Common myeloid progenitor, CD34-positive (primary cell): ENCODE measurements around the gene IL1RL2.

Experiments used
- CTCF ChIA-PET: fragments of 350-600 bp; sonication (Branson Sonifier 250); formaldehyde crosslinking; loops from one replicate; lab custom pipeline; 2021; ENCODE audit warnings: antibody characterized with exemption; lab: Charles Lee
- POLR2A ChIA-PET: fragments of 350-600 bp; sonication (Branson Sonifier 250); formaldehyde crosslinking; loops from one replicate; lab custom pipeline; 2021; ENCODE audit warnings: antibody characterized with exemption; lab: Charles Lee
- DNase-seq, 3 donors: peaks; one replicate each; pipeline versions ENCODE4 v3.0.0 to v3.0.0-alpha.2; 2013
- H3K27ac ChIP-seq, 2 experiments: 1 replicate in 1 of 2; 2 replicates in 1 of 2; pipeline ENCODE4 v1.7.0; 2013; ENCODE audit warnings: inconsistent platforms in 2 of 2, low read length in 2 of 2, mild to moderate bottlenecking in 2 of 2, low read depth in 1 of 2, moderate library complexity in 1 of 2; ENCODE audit not compliant: severe bottlenecking in 2 of 2, insufficient read depth in 1 of 2, poor library complexity in 1 of 2
- H3K27me3 ChIP-seq, 5 experiments: replicated peaks in 2 of 5; 1 replicate in 3 of 5; 2 replicates in 2 of 5; pipeline versions ENCODE4 v1.6.1 to v1.7.0; 2013; ENCODE audit warnings: low read length in 4 of 5, mild to moderate bottlenecking in 2 of 5, moderate library complexity in 2 of 5, inconsistent platforms in 1 of 5; ENCODE audit not compliant: insufficient read depth in 5 of 5, control insufficient read depth in 4 of 5
- H3K36me3 ChIP-seq, 4 experiments: 1 replicate in 2 of 4; 2 replicates in 2 of 4; pipeline versions ENCODE4 v1.6.1 to v1.7.0; 2013; ENCODE audit warnings: low read length in 3 of 4, control low read depth in 1 of 4, mild to moderate bottlenecking in 1 of 4; ENCODE audit not compliant: control insufficient read depth in 4 of 4, insufficient read depth in 4 of 4
- H3K4me1 ChIP-seq, 4 experiments: 1 replicate in 3 of 4; 2 replicates in 1 of 4; pipeline versions ENCODE4 v1.6.1 to v1.7.1; 2013; ENCODE audit warnings: low read length in 3 of 4, mild to moderate bottlenecking in 3 of 4, control low read depth in 1 of 4, inconsistent platforms in 1 of 4, moderate library complexity in 1 of 4; ENCODE audit not compliant: control insufficient read depth in 4 of 4, insufficient read depth in 4 of 4; ENCODE audit errors: control extremely low read depth in 1 of 4
- H3K4me3 ChIP-seq, 7 experiments: 1 replicate in 4 of 7; 2 replicates in 3 of 7; pipeline versions ENCODE4 v1.5.1 to v1.7.0; 2013; ENCODE audit warnings: mild to moderate bottlenecking in 7 of 7, low read length in 6 of 7, moderate library complexity in 6 of 7, inconsistent platforms in 2 of 7, low read depth in 2 of 7, control low read depth in 1 of 7; ENCODE audit not compliant: insufficient read depth in 4 of 7, control insufficient read depth in 1 of 7; ENCODE audit errors: extremely low read depth in 1 of 7
- H3K9me3 ChIP-seq, 5 experiments: 1 replicate in 4 of 5; 2 replicates in 1 of 5; pipeline versions ENCODE4 v1.6.1 to v1.7.1; 2013; ENCODE audit warnings: low read length in 4 of 5, mild to moderate bottlenecking in 2 of 5, inconsistent platforms in 1 of 5, low read depth in 1 of 5, moderate library complexity in 1 of 5; ENCODE audit not compliant: control insufficient read depth in 4 of 5, insufficient read depth in 2 of 5; ENCODE audit errors: control extremely low read depth in 1 of 5
- WGBS: methylation state at CpG from one replicate; pipeline ENCODE4 v1.1.5; 2013; ENCODE audit not compliant: insufficient coverage; 5-methylcytosine and 5-hydroxymethylcytosine counted together

Gene IL1RL2

DNA sequence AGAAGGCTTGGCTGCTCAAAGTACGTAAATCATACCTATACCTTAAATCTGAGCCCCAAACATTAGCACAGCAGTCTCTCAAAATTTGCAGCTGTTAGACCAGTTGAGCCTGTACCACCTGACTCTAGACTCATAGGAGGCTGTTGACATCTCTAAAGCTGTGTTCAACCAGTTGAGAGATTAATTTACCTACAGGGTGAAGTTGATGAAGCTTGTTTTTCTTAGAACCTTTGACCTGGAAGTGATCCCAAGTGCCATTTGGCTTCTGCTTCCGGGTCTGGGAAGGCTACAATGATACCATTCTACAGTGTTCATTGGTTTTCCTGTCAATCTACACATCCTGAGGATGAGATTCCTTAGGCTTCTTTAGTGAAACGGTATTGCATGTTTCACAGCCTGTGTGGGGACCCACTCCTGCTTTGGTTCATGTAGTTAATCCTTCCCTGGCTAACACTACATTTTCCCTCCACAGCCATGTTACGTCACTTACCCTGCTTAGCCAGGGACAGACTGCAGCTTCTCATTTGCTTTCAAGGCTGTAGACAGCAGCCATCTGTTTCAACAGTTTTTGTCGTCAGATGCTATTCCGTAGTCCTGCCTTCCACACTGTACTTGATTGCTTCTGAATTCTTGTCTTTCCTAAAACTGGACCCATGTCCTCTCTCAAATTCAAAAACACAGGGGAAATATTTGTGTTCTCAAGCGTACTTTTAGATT, 4.7 kb upstream of the IL1RL2 start:
- Histone ChIP-seq H3K27ac (no peak overlapping the region), H3K27me3 (peaks cover 0 to 4% (median 0%) of the 10 kb centered on the region in 5 experiments), H3K4me3 (no peak overlapping the region), H3K4me1 (peaks cover 0 to 2% (median under 1%) of the 10 kb centered on the region in 4 experiments), H3K9me3 (no peaks in the 10 kb centered on the region), H3K36me3 (no peaks in the 10 kb centered on the region)
- DNase-seq: no peak
- WGBS: 97% methylated on average over 6 of the region's 7 CpGs
- CTCF ChIA-PET: interaction anchor here (1.2 kb wide), 1 partner anchor 59 kb away, joined by 5 read pairs; no protein-coding TSS in a partner anchor
- POLR2A ChIA-PET: no interaction called here

DNA sequence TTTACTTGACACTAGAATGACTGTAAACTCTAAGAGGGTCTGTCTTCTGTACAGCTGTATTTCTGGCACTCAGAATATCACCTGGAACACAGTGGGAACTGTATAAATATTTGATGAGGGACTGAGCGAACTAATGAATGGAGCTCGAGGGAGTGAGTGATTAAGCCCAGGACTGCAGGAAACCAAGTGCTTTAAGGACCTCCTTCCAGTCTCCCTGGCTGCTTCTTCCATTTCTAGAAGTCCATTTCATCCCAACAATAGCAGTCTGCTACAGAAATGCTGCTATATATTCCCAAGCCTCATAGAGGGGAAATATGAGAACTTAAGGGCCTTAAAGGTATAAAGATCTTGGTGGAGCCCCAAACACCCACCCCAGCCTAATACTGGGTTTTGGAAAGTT, 2.8 kb upstream of the IL1RL2 start:
- ChIA-PET CTCF (interaction anchor here (4.1 kb wide), 1 partner anchor 56 kb away, joined by 19 read pairs; no protein-coding TSS in a partner anchor), POLR2A (no interaction called here)
- no peak overlapping the region for H3K27ac ChIP-seq
- H3K36me3 ChIP-seq: no peaks in the 10 kb centered on the region
- no peak overlapping the region for H3K4me3 ChIP-seq
- DNase-seq: no peak
- peaks cover 0 to 12% (median 4%) of the 10 kb centered on the region in 4 experiments for H3K4me1 ChIP-seq
- WGBS: no CpG with 5 or more reads among the region's 2 CpGs
- H3K27me3 ChIP-seq: peaks cover 0 to 14% (median 0%) of the 10 kb centered on the region in 5 experiments
- H3K9me3 ChIP-seq: no peaks in the 10 kb centered on the region

DNA sequence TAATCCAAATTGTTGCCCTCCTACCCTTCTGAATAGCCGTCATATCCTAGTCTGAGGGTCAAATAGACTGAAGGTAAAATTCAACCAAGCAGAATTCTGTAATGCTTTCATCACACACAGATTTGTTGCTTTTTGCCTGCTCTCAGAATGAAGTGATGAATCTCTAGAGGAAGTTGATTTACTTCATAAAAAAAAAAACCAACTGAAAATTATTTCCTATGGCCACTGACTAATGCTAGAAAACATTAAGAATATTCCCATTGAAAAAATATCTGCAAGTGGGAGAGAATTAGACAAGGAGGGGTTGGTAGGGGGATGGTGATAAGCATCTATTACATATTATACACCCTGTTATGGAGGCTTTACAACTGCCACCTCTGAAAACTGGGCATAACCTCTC, 2.3 kb upstream of the IL1RL2 start:
- peaks cover 0 to 12% (median 4%) of the 10 kb centered on the region in 4 experiments for H3K4me1 ChIP-seq
- H3K36me3 ChIP-seq: no peaks in the 10 kb centered on the region
- H3K27ac ChIP-seq: no peak overlapping the region
- no peaks in the 10 kb centered on the region for H3K9me3 ChIP-seq
- no peak overlapping the region for H3K4me3 ChIP-seq
- no CpG with 5 or more reads among the region's 1 CpG for WGBS
- CTCF ChIA-PET: interaction anchor here (0.7 to 4.1 kb wide), 4 partner anchors 26 to 55 kb away, joined by 3 to 19 read pairs (median 9); no protein-coding TSS in a partner anchor
- POLR2A ChIA-PET: interaction anchor here (0.5 kb wide), 1 partner anchor 41 kb away, joined by 6 read pairs; no protein-coding TSS in a partner anchor
- H3K27me3 ChIP-seq: peaks cover 0 to 14% (median 0%) of the 10 kb centered on the region in 5 experiments
- no peak for DNase-seq

DNA sequence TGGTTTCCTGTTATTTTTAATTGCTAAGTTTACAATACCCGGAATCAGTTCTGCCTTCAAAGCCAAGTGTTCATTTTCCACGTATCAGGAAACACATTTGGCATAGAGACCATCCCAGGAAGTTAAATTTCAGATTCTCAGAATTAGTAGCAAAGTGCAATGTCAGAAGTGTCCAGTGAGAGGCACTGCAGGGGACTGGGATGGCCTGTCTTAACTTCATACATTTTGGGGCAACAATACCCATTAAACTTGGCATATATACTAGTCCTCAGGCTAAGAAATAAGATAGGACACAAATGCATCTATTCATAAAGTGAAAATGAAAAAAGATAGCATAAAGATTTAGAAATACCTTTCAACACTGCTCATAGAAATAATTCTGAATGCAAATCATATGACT, 1.5 kb upstream of the IL1RL2 start:
- CTCF ChIA-PET: interaction anchor here (1.0 to 4.1 kb wide), 4 partner anchors 45 to 179 kb away, joined by 3 to 19 read pairs (median 9); no protein-coding TSS in a partner anchor
- no CpG with 5 or more reads among the region's 2 CpGs for WGBS

DNA sequence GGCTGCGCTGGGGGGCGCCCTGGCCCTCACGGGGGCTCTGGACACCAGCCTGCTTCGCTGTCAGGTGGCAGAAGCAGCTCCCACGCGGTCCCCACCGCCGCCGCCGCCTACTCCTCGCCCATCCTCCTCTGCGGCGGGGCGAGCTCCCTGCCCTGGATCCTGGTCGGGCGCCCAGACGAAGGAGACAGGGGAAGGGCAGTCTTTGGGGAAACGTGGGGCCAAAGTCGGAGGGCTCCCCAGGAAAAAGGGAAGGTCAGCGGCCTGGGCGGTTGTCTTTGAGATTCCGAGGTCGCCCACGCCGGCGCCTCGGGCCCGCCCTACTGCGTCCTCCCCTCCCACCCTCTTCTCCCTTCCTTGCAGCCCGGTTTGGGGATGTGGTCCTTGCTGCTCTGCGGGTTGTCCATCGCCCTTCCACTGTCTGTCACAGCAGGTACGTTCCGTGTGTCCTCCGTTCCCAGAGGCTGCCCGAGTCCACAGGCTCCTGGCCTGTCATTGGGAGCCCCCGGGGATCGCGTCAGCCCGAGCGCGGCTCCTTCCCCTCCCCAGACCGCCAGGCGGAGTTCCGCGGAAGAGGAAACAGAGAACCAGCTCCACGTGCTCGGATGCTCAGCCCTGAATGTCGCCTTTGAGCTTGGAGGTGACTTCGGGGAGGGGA, 800 bp downstream of the IL1RL2 start:
- WGBS: 8% methylated on average over 24 of the region's 50 CpGs
- ChIA-PET CTCF (interaction anchor here (1.0 to 1.7 kb wide), 5 partner anchors 17 to 52 kb away, joined by 3 to 11 read pairs (median 4); no protein-coding TSS in a partner anchor), POLR2A (interaction anchor here (0.7 kb wide), 1 partner anchor 50 kb away, joined by 3 read pairs; no protein-coding TSS in a partner anchor)
- Histone ChIP-seq H3K27me3 (peaks cover 0 to 14% (median 0%) of the 10 kb centered on the region in 5 experiments), H3K4me1 (peaks cover 0 to 12% (median 4%) of the 10 kb centered on the region in 4 experiments), H3K9me3 (no peaks in the 10 kb centered on the region), H3K36me3 (no peaks in the 10 kb centered on the region), H3K27ac (no peak overlapping the region), H3K4me3 (peak overlapping the region in 6 of 7 experiments; percentile 6 to 75 (median 52))
- peak; percentile 36 to 52 (median 49) for DNase-seq

More for the DNA sequence above, 1.5 kb upstream of the IL1RL2 start:
- Histone ChIP-seq H3K4me3 (no peak overlapping the region), H3K27ac (no peak overlapping the region), H3K36me3 (no peaks in the 10 kb centered on the region), H3K27me3 (peaks cover 0 to 14% (median 0%) of the 10 kb centered on the region in 5 experiments), H3K9me3 (no peaks in the 10 kb centered on the region), H3K4me1 (peaks cover 0 to 12% (median 4%) of the 10 kb centered on the region in 4 experiments)
- DNase-seq: peak; percentile 21 to 27 (median 23)
- POLR2A ChIA-PET: no interaction called here

DNA sequence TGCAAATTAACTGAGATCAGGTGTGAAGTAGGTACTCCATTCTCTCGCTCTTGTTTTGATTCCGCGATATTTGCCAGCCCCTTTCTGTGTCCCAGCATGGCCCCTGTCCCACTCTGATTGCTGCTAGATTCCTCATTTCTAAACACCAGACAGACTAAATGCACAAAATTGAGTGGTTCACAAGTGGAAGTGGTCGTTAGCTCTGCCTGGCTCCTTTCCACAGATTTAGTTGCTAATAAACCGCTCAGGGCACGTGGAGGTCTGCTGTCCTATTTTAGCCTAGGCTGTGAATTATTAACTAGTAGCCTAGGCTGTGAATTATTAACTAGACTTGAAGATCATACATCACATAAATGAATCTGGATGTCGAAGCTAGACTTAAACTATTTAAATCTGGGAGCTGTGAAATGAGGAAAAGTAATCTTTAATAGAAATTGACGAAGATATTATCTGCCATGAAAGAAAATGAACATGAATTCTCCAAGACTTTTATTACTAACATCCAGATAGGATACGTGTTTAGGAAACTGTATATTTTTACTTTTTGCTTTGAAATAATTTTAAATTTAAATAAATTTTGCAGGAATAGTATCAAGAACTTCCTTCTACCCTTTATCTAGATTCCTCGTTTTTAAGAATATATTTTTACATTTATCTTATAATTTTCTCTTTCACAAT, 3.7 kb downstream of the IL1RL2 start:
- CTCF ChIA-PET: no interaction called here

More for the DNA sequence above, 3.7 kb downstream of the IL1RL2 start:
- Histone ChIP-seq H3K27me3 (peaks cover 0 to 14% (median 0%) of the 10 kb centered on the region in 5 experiments), H3K9me3 (no peaks in the 10 kb centered on the region), H3K36me3 (no peaks in the 10 kb centered on the region), H3K4me3 (no peak overlapping the region), H3K4me1 (peaks cover 0 to 9% (median 4%) of the 10 kb centered on the region in 4 experiments), H3K27ac (no peak overlapping the region)
- no peak for DNase-seq
- 95% methylated on average over 4 of the region's 10 CpGs for WGBS
- POLR2A ChIA-PET: interaction anchor here (0.7 kb wide), 1 partner anchor 689 kb away, joined by 3 read pairs; no protein-coding TSS in a partner anchor
